Measurements from ENCODE around the gene MSL1. TPM values are rescaled to one million over a fixed set of nuclear protein-coding genes. Genes with fewer than 3 reads are reported as not detected.

Gene MSL1
- total RNA-seq, 1 donor from 2014 or later: 86.8 TPM

- Mint-ChIP-seq H3K27ac (ENCODE audit: unreplicated experiment) (peak overlapping the region; percentile 48), H3K9me3 (ENCODE audit: unreplicated experiment) (no peaks in the 10 kb centered on the region), H3K4me1 (ENCODE audit: unreplicated experiment) (peaks cover 30% of the 10 kb centered on the region), H3K4me3 (ENCODE audit: unreplicated experiment) (peak overlapping the region; percentile 99), H3K27me3 (ENCODE audit: unreplicated experiment) (no peaks in the 10 kb centered on the region), H3K36me3 (ENCODE audit: unreplicated experiment) (peaks cover 20% of the 10 kb centered on the region)
- DNase-seq (ENCODE audit: extremely low spot score, unreplicated experiment): no peak
- TF ChIP-seq CTCF (IDR thresholded peaks at IDR 0.05): no peak
Measured at GRCh38 chr17:40124279-40125141, 2.7 kb downstream of the MSL1 start.

GRCh38 chr17:40129498-40129897 is 7.7 kb downstream of the MSL1 start:
- DNase-seq (ENCODE audit: extremely low spot score, unreplicated experiment): no peak
- H3K36me3 Mint-ChIP-seq (ENCODE audit: unreplicated experiment): peaks cover 57% of the 10 kb centered on the region
- no peak for TF ChIP-seq CTCF (IDR thresholded peaks at IDR 0.05)
- H3K4me1 Mint-ChIP-seq (ENCODE audit: unreplicated experiment): peaks cover 18% of the 10 kb centered on the region
- no peaks in the 10 kb centered on the region for H3K27me3 Mint-ChIP-seq (ENCODE audit: unreplicated experiment)
- no peak overlapping the region for H3K4me3 Mint-ChIP-seq (ENCODE audit: unreplicated experiment)
- H3K9me3 Mint-ChIP-seq (ENCODE audit: unreplicated experiment): no peaks in the 10 kb centered on the region
- H3K27ac Mint-ChIP-seq (ENCODE audit: unreplicated experiment): no peak overlapping the region

GRCh38 chr17:40130352-40131042 is 8.7 kb downstream of the MSL1 start:
- no peak for TF ChIP-seq CTCF (IDR thresholded peaks at IDR 0.05)
- Mint-ChIP-seq H3K4me1 (ENCODE audit: unreplicated experiment) (peaks cover 8% of the 10 kb centered on the region), H3K4me3 (ENCODE audit: unreplicated experiment) (no peak overlapping the region), H3K36me3 (ENCODE audit: unreplicated experiment) (peaks cover 65% of the 10 kb centered on the region), H3K27ac (ENCODE audit: unreplicated experiment) (no peak overlapping the region), H3K9me3 (ENCODE audit: unreplicated experiment) (no peaks in the 10 kb centered on the region), H3K27me3 (ENCODE audit: unreplicated experiment) (no peaks in the 10 kb centered on the region)
- no peak for DNase-seq (ENCODE audit: extremely low spot score, unreplicated experiment)

GRCh38 chr17:40134184-40134583 is 12.4 kb downstream of the MSL1 start:
- DNase-seq (ENCODE audit: extremely low spot score, unreplicated experiment): no peak
- peak overlapping the region; percentile 2 for H3K27ac Mint-ChIP-seq (ENCODE audit: unreplicated experiment)
- no peaks in the 10 kb centered on the region for H3K9me3 Mint-ChIP-seq (ENCODE audit: unreplicated experiment)
- peaks cover 4% of the 10 kb centered on the region for H3K4me1 Mint-ChIP-seq (ENCODE audit: unreplicated experiment)
- peaks cover 65% of the 10 kb centered on the region for H3K36me3 Mint-ChIP-seq (ENCODE audit: unreplicated experiment)
- no peak for TF ChIP-seq CTCF (IDR thresholded peaks at IDR 0.05)
- no peak overlapping the region for H3K4me3 Mint-ChIP-seq (ENCODE audit: unreplicated experiment)
- H3K27me3 Mint-ChIP-seq (ENCODE audit: unreplicated experiment): no peaks in the 10 kb centered on the region

- peaks cover 48% of the 10 kb centered on the region for H3K36me3 Mint-ChIP-seq (ENCODE audit: unreplicated experiment)
- no peak overlapping the region for H3K4me3 Mint-ChIP-seq (ENCODE audit: unreplicated experiment)
- peak overlapping the region; percentile 59 for H3K27ac Mint-ChIP-seq (ENCODE audit: unreplicated experiment)
- no peaks in the 10 kb centered on the region for H3K9me3 Mint-ChIP-seq (ENCODE audit: unreplicated experiment)
- peaks cover 12% of the 10 kb centered on the region for H3K4me1 Mint-ChIP-seq (ENCODE audit: unreplicated experiment)
- no peaks in the 10 kb centered on the region for H3K27me3 Mint-ChIP-seq (ENCODE audit: unreplicated experiment)
- no peak for TF ChIP-seq CTCF (IDR thresholded peaks at IDR 0.05)
- no peak for DNase-seq (ENCODE audit: extremely low spot score, unreplicated experiment)
Measured at GRCh38 chr17:40135817-40136216, 14.0 kb downstream of the MSL1 start.

Data from osteocyte (in vitro differentiated cells).